GM21737 (cell line): ENCODE measurements around the gene IP6K3.

Source experiments
- ATAC-seq: cut with Tn5 transposase; IDR thresholded peaks from one replicate; pipeline ENCODE4 v1.9.1; 2021; ENCODE audit warnings: mild to moderate bottlenecking, moderate library complexity; ENCODE audit not compliant: unreplicated experiment

The IP6K3 gene

DNA sequence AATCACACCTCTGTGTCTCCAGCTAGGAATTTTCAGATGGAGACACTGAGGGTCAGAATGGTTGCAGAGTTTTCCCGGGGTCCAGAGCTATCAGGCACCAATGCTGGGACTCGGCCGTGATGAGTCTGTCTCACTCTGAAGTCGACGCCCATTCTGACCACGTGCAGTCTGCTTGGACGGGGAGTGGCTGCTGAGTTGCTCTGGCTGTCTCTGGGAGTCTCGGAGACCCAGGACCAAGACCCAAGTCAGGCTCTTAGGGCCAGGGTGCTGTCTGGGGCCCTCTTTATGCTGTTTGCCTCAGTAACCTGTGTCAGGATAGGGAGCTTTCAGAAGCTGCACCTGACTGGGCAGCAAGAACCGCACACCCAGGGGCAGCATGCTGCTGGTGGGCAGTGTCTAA is 4.6 kb downstream of the IP6K3 start:
- ATAC-seq, result no peak

DNA sequence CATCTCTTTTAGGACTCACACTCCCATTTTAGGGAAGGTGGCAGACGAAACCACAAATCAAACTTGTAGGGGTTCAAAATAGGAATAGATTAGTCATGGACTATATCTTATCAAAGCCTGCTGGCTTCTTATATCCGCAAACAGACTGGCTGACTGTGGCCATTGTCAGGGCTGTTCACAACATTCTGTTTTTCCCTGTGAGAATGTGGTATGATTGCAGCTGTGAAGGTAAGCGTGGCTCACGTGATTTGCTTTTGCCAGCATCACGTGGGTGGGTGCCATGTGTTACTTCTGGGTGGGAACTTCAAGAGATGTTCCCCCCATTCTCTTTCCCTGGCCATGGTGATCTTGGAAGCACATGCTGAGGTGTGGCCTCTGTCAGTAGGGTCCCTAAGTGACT is 5.9 kb downstream of the IP6K3 start:
- no peak for ATAC-seq

DNA sequence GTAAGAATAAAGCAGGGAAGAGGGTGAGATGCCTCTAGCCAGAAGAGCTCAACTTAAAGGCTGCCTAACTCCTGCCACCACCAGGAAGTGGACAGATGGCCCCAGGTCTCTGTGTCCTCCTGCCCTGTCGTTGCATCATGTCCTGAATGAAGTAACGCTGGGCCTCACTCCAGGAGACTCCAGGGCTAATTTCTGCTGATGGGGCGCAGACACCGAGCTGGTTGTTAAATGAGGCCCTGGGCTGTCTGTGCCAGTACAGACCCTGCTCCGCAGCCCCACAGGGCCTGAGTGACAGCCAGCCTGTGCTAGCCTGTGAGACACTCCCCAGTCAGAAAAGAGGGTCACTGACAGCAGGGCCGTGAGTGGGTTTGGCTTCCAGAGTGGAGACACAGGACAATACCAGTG is 6.5 kb downstream of the IP6K3 start:
- no peak for ATAC-seq

DNA sequence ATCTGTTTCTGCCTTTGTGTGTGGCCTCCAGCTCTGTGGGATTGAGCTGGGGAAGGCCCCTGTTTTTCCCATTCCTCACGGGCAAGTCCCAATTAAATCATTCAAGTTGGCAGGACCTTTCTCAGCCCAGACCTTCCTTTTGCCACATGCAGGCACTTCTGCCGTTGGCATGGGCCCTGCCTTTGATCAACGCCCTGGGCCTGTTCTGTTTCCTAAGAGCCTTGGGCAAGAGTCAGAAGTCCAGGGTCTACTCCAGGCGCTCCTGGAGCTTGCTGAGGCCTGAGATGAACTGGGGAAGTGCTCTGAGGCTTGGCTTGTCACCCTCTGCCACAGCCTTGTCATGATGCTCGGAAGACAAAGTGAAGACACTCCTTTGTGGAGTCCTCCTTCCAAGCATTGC is 7.1 kb downstream of the IP6K3 start:
- ATAC-seq, result no peak

DNA sequence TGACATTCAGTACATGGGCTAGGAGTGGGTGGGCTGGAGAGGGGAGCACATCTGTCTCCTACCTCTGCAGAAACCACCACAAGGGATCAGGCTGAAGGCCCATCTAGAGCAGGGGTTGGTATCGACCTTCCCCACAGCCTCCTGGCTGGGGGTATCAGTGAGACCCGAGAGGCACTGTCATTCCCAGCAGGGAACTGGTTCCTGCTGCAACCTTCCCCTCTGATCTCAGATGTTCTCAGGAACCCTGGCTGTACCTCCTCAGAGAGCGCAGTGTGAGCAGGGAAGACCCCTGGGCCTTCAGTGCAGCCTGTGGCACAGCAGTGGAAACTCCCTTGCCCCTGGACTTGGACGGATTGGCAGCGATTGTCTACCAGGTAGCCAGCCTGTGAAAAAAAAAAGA is 7.8 kb downstream of the IP6K3 start:
- ATAC-seq, result no peak

DNA sequence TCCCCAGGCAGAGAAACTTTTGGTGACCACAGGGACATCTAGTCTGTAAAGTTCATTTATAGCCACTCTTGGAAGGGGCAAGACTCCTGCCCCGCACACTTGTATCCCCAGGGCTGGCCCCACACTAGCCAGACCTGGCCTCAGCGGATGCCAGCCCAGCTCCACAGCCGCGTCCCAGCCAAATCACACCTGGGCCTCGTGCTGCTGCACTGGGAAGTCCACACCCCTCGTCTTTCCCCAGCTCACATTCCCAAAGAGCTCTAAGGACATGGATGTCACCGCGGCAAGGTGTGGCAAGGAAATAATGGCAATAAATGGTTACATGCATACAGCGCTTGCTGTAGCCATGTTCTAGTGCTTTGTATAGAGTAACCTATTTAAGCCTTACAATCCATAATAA is 8.6 kb downstream of the IP6K3 start:
- no peak for ATAC-seq

DNA sequence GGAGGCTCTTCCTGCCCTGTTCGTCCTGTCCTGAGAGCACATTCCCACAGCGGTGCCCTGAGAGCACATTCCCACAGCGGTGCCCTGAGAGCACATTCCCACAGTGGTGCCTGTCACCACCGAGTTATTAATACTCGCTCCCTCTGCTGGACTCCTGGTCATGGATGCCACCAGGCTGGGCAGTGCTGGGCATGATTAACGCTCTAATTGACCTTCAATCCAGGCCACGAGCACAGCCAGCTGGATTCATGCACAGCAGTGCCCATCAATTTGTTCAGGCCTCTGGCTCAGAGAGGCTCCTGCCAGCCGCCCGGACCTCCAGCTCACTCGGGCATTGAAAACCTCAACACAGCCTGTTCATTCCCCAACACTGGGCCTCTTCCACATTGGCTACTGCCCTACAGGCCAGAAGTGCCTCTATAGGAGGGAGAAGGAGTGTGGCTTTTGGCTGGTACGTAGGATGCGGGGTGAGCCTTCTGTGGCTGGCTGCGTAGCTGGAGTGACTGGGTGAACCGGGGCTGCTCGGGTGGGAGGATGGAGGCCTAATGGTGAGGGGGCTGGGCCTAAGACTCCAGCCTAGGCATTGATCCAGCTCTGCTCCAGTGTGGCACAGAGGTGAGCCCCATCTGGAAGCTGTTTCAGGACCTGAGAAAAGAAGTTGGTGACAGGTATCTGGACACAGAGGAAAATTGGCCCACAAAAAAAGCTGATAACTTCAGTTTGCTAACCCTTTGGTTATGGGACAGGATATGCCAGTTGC is 9.3 kb downstream of the IP6K3 start:
- ATAC-seq, result no peak

DNA sequence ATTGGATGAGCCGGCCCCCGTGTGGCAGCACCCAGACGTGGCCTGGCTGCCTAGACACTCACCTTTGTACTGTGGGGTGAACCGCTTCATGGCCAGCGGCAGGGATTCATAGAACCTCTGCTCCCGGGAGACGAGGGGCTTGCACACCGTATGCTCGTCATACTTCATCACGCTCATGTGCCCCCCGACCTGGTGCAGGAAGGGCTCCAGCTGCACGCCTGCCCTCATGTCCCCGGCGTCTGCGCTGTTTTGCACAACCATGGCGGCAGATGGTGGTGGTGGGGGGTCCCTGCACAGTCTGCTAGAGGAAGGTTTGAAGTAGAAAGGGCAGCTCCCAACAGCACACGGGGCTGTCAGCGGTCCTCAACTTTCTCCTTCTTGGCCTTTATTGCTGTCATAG is 11.5 kb downstream of the IP6K3 start:
- ATAC-seq, result no peak

DNA sequence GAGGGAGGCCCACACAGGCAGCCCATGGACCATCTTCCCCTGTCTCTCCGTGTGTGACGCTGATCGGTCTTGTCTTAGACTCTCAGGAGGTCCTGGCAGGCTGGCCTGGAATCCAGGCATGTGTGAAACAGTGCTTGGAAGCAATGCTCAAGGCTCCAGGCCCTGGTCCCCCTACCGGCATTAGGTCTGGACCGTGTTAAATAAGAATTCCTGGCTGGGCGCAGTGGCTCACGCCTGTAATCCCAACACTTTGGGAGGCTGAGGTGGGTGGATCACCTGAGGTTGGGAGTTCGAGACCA is 13.0 kb downstream of the IP6K3 start:
- ATAC-seq, result no peak

DNA sequence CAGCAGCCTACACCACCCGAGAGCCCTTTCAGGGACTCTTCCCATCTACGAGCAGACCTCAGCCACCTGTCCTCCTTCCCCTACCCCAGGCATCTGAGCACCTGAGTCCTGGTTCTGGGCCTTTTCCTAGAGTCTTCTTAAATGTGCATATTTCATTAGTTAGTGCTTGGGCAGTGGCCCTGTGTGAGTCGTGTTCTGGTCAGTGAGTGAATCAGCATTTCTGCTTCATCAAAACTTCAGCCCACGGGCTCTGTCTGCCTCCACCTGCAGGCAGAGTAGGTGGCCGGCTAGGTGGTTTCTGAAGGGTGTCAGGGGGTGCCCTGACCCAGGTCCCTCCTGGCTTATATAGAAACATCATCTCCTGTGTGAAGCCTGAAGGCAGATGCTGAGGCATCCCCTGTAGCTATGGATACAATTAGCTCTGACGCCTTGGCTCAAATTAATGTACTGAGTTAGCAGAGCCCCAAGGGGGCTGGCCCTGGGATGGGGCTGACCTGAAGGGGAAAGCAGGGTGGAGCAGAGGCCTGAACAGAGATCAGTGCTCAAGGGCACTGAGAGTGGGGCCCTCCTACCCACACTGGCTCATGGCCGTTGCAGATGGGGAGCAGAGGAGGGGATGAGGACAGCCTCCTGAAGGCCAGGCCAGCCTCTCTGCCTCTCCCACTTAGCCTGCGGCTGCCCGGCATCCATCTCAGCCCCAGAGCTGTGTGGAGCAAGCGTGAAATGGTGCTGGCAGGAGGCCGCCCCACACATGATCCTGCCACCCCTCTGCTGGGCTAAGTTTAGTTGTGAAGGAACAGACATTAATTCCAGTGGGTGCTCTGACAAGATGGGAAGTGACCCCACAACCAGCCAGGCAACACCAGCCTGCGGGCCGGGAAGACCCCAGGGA is 13.6 kb downstream of the IP6K3 start:
- no peak for ATAC-seq

DNA sequence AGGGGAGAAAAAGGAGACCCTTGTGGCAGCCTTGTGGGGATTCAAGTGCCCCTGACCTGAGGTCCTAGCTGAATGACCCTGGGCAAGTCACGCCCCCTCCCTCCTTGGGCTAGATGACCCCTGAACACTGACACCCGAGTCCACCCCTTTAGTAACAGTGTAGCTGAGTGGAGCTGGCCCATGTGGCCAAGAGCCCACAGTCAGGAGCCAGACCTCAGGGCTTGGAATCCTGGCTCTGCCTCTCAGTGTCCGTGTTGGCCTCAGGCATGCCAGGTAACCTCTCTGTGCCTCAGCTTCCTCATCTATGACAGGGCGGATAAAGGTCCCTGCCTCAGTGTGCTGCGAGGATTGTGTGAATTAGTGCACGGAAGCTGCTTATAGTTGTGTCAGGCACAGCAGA is 14.3 kb downstream of the IP6K3 start:
- no peak for ATAC-seq

DNA sequence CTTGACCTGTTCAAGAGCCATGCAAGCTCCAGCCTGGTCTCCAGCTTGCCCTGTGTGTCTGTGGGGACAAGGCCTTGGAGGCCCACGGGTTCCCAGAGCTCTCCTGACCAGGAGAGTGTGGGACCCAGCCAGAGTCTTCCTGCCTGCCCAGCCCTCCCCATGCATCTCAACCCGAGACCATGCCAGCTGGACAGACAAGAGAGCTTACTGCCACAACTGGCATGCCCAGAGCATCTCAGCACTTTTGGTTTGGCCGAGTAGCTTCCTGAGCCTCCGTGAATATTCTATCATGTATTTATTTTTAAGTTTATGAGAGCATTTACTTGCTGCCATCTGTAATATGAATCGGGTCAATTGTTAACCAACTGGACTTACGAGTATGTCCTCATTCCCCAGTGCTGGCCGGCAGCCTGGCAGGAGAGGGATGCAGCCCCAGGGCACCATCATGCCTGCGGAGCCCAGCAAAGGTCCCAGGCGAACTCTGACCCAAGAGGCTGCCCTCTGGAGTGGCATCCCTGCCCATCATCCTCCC is 14.9 kb downstream of the IP6K3 start:
- ATAC-seq, result no peak

DNA sequence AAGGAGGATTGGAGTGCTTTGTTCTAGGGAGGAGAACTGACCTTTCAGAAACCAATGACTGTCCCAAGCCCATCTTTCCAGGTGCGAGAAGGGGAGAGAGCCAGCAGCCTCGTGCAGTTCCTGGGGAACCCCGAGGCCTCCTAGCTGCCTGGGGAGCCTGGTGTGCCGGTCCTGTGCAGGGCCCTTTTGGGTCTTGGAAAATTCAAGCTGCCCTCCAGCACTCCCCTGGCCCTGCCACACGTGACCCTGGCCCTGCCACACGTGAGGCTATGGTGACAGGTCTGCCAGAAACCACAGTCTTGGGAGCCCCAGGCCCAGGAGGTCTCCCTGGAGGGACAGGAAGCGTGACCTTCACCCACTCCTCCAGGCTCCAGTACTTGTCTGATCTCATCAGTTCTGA is 15.7 kb downstream of the IP6K3 start:
- ATAC-seq, result no peak

DNA sequence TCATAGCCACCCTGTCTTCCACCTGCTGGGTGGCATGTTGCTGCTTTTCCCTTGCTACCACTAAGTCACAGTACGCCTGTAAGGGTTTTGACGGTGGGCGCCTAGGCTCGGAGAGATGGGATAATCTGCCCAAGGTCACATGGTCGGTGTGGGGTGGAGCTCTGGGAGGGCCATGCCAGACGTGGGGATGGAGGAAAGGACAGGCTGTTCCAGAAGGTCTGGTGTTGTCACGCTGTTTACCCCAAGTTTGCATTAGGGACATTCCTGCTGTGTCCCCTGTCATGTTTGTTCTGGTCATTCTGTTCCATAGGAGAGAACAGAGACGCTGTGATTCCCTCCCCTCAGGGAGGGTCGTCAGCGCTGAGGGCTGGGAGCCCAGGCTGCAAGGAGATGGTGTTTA is 16.1 kb downstream of the IP6K3 start:
- no peak for ATAC-seq

DNA sequence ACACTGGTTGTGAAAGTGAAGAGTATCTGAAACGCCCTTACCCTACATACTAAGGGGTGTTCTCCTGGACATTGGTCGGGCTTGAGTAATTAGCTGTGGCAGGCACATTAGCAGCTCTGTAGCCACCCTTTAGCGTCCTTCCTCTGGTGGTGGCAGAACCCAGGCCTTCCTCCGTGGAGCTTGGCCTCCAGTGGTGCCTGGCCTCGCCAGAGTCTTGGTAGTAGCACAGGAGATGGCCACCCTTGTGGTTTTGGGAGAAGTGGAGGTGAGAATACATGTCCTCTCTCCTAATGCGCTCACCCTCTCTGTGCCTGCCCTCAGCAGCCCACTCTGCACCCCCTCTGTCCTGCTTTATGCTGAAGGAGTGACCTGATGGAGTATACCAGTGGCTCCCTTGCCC is 17.6 kb downstream of the IP6K3 start:
- ATAC-seq, result no peak

DNA sequence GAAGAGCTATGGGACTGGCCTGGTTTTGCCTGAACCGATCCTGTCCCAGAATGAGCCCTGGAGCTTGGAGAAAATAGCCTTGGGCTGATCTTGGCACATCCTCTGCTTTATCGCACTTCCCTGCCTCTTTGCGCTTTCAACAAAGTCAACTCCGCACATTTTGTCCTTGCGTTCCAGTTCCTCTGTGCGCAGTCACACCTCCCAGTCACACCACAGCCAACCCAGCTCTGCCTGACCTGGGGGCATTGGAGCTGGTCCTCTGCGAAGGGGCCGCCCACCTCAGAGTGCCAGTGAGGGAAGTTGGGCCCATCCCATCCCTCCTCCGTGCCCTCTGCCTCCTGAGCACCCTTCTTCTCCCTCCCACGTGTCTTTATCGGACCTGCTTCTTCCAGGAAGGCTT is 18.3 kb downstream of the IP6K3 start:
- ATAC-seq, result no peak

DNA sequence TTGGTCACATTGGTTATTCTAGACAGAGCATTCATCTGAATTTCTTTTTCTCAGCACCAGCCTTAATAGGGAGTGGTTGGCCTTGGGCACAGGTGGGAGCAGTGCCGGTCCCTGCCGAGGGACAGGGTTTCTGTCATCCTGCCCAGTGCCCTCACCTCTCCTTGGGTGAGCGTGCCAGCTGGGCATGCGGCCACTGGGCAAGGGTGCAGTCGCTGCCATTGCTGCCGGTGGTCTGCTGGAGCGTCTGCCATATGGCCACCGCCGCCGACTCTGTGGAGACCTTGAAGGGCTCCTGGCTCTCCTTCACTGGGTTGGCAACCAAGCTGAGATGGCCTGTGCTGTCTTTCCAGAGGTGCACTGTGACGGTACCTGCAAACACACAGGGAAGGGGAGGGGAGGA is 18.8 kb downstream of the IP6K3 start:
- ATAC-seq, result no peak

DNA sequence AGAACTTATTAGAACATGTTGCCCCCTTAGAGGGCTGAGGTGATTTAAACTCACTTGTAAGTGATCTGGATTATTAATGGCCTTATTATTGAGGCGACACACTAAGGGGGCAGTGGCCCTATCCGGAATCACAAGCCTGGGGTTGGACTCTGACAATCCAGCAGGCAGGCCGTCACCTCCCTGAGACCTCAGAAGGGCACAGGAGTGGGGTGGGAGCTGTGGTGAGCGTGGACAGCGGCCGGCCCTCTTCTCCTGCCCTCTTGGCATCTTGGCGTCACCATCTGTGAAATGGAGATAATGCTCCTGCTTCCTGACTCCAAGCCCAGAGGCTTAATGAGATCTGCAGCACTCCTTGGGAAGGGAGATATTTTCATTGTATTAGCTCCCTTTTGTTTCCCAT is 19.6 kb downstream of the IP6K3 start:
- no peak for ATAC-seq

DNA sequence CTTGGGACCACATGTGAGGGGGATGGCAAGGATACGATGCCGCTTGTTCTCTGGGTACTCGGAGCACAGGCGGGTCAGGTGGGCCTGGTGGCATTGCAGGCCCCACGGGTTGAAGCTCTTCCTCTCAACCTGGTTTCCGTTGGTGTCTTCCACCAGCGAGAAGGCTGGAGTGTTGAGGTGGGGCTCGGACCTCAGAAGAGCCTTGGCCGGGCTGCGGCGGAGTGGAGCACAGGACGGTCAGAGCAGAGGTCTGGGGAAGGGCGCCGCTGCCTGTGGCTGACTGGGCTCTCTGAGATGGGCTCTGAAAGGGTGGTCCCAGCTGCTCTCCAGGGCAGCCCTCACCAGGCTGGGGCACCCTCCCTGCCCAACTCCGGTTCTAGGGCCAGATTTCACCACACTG is 20.0 kb downstream of the IP6K3 start:
- ATAC-seq, result no peak

DNA sequence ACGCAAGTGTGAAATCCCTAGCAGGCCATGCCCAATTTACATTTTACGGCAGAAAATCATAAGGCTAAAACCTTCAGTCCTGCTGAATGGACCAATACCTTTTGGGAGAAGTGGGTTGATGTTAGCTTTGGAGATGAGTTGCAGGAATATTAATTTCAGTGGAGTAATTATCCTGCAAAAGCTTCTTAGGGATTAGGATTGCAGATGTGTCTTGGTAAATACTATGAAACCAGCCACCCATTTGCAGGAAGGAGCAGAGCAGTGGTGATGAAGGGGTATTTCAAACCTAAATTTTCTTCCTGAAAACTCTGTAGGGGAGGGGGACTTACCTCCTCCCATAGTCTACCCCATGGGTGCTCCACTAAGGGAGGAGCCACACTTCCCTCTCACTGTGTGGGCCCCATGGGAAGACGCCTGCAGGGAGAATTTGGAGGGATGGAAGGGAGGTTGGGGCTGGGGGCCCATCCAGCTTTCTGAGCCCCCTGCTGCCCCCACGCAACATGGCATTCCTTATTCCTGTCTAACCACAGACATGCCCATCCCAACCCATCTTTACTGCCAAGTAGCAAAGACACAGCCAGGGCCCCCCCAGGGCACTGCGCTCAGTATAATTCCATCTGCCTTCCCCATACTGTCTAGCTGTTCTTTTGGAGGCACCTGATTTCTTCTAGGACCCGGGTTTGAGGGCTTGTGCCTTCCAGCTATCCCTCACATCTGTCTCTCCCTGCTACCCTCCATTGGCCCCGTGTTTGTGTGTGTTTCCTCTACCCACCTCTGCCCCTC is 20.6 kb downstream of the IP6K3 start:
- ATAC-seq, result no peak

DNA sequence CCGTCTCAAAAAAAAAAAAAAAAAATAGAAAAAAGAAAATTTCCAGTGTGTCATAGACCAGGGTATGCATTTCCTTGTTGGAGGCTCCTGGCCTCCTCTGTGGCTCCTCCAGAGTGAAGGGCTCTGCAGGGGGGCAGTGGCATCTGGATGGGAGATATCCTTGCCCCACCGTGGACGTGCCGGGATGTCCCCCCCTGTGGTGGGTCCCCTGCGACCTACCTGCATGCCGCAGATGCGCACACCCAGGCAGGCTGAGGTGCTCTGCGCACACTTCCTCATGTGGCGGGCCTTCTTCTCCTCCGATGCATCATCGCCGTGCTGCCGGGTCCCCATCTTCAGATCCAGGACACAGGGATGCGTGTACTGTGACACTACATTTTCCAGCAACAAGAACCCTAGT is 21.5 kb downstream of the IP6K3 start:
- no peak for ATAC-seq
